Cardiac septum (tissue), 1 donor: ENCODE measurements around the gene TDRD7. TPM values are rescaled to one million over a fixed set of nuclear protein-coding genes. Genes with fewer than 3 reads are reported as not detected.
"Not testable (repeated sequence)": the region's sequence is repeated elsewhere in the genome, so short reads cannot be mapped to it uniquely, and the experiment has no call there.

ENCODE experiments used
- DNase-seq: peaks from one replicate; pipeline ENCODE4 v3.0.0-alpha.2; 2020; ENCODE audit warnings: low spot score
- intact Hi-C: fragments of 100-400 bp; cut with DNase I; formaldehyde crosslinking; loops from one replicate; pipeline ENCODE4 v1.14.0; 2022
- total RNA-seq: library from RNA; stranded (reverse); fragmentation: NEBNext Ultra II Directional; extraction: Animal tissue kit (Norgen Biotek cat#: 25700); gene quantifications from one replicate; pipeline ENCODE4 v1.2.1, GENCODE V29; 2021
- donor health status: DM: no; HTN: no; CAD: no.

TDRD7 gene
- total RNA-seq, 1 donor from 2014 or later: 8.8 TPM

DNA sequence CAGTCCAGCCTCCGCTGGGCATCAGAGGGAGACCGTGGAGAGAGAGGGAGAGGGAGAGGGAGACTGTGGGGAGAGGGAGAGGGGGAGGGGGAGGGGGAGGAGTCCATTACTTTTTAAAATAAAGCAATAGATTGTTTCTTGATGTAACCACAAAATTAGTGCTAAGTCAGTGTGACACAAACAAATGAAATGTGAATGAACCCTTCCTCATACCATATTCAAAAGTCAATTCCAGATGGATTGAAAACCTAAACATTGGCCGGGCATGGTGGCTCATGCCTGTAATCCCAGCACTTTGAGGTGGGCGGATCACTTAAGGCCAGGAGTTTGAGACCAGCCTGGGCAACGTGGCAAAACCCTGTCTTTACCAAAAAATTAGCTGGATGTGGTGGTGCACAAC, 87.0 kb downstream of the TDRD7 start:
- intact Hi-C loops, DNase-seq: not testable (repeated sequence)

DNA sequence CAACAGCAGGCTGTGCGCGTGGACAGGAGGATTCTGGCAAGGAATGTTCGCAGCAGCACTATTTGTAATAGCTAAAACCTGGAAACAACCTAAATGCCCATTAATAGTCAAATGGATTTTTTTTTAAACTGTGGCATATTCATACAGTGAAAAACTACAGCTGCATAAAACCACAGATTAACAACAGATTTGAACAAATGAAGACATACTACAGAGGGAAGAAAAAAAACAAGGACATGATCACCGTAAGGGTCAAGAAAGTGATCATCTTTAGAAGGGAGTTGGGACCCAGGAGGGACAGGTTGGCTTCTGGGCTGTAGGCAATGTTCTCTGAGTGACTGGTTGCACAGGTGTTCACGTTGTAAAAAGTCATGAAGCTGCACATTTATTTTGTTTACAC, 88.4 kb downstream of the TDRD7 start:
- intact Hi-C loops: loop anchor here (2.0 to 5.0 kb wide), 2 partner anchors 31 to 88 kb away; partner anchors contain the start of gene TDRD7
- DNase-seq: no peak

DNA sequence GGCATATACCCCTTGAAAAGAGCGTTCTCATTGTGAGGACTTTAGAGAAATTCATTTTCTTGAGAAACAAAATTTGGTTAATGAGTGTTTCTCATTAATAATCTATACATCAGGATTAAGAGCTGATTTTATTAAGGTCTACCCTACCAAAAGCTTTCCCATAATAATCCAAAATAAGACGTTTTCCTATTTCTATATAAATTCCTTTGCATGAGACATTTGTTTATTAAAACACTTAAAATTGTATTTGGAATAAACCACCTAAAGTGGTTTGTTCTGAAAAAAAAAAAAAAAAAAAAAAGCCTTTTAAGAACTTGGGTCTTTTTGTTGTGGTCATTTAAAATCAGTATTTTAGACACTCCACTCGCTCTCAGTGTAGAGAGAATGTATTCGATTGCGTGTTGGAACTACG, 88.9 kb downstream of the TDRD7 start:
- intact Hi-C loops: loop anchor here (2.0 to 5.0 kb wide), 2 partner anchors 32 to 88 kb away; partner anchors contain the start of gene TDRD7
- no peak for DNase-seq

DNA sequence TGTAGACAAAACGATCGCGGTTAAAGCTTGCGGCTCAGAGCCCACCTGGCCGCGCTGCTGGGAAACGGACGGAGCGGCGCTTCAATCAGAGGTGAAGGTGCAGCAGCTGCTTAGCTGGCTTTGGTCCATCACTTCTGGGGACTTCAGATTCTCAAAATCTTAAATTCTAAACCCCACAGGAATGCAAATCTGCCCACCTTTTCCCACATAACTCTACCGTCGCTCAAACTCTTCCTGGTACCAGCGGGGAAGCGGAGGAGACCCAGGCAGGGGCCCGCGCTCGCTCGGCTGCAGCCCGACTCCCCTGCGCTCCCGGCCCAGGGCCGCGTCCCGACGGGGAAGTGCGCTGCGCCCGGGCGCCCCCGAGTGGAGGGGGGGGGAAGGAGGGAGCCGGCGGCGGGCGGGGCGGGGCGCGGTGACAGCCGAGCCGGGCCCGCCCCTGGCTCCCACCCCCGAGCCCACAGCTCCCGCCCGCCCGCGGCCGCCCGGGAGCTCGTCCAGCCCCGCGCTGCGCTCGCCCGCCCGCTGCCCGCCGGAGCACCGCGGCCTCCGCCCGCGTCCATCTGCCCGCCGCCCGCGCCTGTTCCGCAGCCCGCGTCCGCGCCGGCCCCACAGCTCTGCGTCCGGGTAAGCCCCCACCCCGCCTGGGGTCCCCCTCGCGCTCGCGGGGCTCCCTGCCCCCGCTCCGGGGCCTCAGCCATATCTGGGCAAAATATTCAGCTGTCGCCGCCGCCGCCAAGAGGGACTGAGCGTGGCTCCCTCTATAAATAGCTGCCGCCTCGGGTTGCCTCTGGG, 89.5 kb downstream of the TDRD7 start, which contains the start of gene TMOD1:
TSS of gene TMOD1 (plus strand) at position 490 of the 795 bp plus-strand sequence. CDS start 22,523 bp downstream, outside the sequence.
- intact Hi-C loops: loop anchor here (2.0 to 5.0 kb wide), 2 partner anchors 33 to 89 kb away; partner anchors contain the start of gene TDRD7
- peak; percentile 89 for DNase-seq

DNA sequence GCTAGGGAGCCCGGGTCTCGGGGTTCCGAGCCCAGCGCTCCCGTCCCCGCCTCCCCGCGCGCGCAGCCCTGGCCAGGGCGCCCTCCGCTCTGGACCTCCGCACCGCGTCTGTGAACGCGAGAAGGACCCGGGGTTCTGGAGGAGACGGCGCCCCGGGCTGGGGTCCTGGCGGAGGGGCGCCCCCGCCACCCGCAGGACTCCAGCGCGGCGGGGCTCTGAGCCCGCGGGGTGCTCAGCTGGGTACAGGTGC, 90.0 kb downstream of the TDRD7 start:
- intact Hi-C loops: loop anchor here (2.0 to 5.0 kb wide), 3 partner anchors 27 to 90 kb away; partner anchors contain the start of gene TDRD7
- no peak for DNase-seq

DNA sequence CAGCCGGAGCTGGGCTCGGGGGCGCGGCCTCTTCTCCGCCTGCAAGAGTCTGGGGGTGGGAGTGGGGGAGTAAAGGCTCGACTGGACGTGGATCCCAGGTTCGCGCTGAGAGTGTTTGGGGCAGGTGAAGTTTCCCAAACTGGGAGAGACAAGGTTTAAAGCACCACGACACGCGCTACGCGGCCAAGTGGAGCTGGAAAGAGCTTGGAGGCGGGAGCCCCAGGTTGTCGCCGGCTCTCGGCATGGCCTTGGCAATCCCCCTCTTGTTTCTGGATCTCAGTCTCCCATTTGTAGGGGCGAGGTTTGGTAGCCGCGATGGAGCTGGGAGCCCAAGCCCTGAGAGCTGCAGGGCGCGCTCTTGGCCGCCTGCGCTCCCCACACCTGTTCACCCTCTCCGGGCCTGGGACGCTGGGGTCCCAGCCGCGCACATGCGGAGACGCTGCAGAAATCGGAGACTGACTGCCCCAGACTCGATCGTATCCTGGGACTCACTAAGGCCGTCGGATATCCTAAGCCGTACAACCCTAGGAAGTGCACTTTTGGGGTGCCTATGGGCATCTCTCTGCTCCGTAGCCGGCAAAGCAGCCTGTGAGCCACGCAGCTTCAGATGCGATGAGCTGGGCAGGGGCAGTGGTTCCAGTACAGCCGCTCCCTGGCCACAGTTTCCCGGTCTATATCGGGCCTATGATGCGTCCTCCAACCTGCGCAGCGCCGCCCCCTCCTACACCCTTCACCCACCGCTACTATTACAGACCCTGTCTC, 90.5 kb downstream of the TDRD7 start:
- DNase-seq: no peak

DNA sequence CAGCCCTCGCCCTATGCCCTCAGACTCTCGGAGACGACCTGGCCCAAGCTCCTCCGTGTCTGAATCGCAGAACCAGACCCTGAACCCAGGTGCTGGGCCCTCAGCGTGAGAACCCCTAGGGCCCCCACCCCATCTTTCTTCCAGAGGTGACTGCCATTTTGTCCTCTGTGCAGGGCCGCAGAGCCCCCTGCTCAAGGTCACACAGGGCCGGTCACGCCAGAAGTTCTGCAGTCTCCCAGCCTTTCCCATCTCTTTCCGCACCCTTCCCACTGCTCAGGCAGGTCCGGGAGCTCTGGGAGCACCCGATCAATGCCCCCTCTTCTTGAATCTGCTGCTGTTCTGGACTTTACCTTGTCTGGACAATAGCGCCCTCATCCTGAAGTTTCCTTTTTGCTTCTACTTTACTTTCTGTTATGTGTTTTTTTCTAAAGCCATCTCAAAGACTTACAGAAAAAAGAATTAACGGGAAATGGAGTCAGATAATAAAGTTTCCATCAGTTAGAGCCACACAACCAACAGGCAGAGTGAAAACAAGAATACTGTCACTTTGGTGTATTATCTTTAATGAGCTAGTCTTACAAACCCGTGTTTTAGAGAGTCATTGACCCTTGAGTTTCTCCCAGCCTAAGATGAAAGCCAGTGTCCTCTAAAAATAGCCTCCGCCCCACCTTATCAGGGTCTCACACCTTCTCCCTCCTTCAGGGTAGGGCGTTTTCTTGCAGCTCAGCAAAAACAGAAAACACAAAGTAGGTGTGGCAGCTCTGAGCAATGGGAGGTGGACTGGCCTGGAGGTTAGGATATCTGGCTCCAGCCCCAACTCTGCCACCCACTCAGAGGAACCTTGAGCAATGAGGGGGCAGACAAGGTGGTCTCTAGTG, 91.3 kb downstream of the TDRD7 start:
- intact Hi-C loops: loop anchor here (2.0 to 5.0 kb wide), 2 partner anchors 26 to 91 kb away; partner anchors contain the start of gene TDRD7

More for the DNA sequence above, 90.5 kb downstream of the TDRD7 start:
- intact Hi-C loops: loop anchor here (2.0 to 5.0 kb wide), 2 partner anchors 26 to 90 kb away; partner anchors contain the start of gene TDRD7

DNA sequence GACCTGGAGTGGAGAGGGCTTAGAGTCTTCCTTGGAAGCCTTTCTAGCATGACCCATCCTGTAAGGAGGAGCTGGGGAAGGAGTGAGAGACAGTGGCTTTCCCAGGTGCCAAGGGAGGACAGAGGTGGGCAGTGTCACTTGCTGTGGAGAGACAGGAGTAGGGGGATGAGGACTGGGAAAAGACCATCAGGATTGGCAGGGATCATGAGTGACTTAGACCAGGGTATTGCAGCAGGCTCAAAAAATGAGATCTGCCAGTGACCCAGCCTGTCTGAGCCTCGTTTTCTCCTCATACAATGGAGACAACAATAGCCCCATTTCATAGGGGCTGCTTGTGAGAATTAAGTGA, 91.9 kb downstream of the TDRD7 start:
- no peak for DNase-seq
- intact Hi-C loops: loop anchor here (2.0 to 5.0 kb wide), 2 partner anchors 25 to 92 kb away; partner anchors contain the start of gene TDRD7

More for the DNA sequence above, 91.3 kb downstream of the TDRD7 start:
- DNase-seq: no peak

DNA sequence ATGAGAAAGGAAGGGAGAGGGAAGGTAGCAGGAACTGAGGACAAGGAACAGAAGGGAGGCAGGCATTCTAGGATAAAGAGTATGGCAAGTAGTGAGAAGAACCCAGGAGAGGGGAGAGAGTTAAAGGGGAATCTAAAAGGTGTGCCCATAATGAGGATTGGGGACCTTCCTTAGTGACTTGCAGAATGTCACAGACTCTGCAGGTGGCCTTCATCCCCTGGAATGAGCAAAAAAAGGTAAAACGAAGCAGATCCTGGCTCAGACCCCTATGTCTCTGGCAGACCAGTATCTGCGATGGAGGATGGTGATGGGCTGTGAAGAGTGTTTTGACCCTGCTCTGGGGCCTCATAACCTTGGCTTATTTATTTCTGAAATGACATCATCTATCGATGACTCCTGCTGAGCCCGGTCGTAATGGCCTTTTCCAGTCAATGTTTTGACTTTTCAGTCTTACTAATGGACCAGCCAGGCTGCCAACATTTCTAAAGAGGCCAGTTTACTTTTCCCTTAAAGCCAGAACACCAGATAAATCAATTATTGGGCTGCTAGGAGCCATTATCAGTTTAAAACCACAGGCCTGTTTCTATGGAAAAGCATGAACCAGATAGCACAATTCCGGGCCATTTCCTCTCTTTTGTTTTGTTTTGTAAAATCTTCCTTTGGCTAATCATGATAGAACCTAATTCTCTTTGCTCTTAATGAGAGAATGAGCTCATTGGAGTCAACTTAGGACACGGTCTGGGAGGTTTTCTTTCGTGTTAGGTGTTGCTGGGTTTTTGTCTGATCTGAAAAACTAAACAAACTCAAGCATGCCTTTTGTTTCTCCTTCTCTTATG, 92.7 kb downstream of the TDRD7 start:
- intact Hi-C loops: loop anchor here (5.0 kb wide), 1 partner anchor 92 kb away; the partner anchor contains the start of gene TDRD7
- DNase-seq: no peak

DNA sequence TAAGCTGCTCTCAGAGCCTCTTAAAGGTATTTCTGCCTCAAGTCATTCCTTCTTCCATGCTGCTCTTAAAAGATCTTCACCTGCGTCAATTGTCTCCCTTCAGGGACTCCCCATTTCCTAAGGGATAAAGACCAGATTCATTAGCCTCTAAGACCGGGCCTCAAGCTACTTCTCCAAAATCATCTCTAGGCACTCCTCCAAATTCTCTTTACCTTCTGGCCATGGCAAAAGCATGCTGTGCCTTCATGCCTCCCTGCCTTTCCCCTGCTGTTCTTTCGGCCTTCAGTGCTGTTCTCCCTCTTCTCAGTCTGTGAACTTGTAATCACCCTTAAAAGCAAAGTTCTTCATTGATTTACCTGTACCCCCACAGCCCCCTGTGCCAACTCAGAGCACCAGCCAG, 93.9 kb downstream of the TDRD7 start:
- no peak for DNase-seq
- intact Hi-C loops: no loop called here

DNA sequence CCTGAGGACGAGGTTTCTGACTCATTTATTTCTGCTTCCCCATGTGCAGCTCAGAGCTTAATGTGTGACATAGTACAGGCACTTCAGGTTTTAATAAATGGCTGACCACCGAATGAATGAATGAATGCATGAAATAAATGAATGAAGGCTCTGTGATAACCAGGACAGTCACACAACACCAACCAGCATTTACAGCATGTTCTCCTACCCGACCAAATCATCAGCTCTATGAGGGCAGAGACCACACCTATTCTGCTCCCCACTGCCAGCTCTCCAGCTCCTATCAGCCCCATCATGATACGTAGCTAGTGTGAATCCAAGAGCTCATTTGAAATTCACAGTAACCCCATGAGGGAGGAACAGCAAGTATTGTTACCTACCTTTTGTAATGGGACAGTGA, 94.4 kb downstream of the TDRD7 start:
- no peak for DNase-seq
- intact Hi-C loops: no loop called here

DNA sequence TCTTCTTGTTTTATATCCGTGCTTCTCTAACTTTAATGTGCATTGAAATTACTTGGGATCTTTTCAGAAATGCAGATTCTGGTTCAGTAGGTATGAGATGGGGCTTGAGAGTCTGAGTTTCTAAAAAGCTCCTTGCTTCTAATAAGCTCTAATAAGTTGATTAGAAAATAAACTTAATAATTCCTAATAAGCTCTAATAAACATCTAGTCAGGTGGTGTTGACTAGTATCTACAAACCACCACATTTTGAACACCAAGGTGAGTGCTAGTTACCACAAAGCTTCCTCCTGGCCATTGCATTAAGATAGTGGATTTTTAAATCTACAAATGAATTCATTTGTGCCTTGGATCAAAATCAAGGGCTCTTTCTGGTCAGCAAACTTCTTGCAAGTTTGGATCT, 94.9 kb downstream of the TDRD7 start:
- intact Hi-C loops: no loop called here
- DNase-seq: no peak

DNA sequence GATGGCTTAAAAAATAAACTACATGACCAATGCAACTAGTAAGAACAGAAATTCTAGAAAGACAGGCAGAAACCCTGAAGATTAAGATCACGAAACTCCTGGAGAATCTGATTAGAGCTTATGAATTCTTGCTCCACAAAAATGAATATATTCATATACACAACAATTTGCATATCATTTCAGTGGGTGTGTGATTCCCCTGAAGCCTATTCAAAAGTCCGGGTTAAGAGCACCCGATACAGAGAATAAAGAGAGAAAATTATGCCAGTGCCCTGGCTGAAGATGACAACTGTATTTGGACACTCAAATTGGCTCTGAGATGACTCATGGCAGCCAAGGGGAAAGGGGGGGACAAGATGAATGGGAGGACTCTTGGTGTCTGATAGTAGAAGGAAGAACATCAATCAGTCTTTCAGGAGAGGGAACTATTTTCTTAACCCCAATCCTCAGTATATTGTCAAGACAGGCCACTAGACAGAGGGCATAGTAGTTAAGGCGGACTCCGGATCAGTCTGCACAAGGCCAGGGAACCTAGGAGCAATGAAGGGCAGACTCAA, 95.6 kb downstream of the TDRD7 start:
- intact Hi-C loops: no loop called here

DNA sequence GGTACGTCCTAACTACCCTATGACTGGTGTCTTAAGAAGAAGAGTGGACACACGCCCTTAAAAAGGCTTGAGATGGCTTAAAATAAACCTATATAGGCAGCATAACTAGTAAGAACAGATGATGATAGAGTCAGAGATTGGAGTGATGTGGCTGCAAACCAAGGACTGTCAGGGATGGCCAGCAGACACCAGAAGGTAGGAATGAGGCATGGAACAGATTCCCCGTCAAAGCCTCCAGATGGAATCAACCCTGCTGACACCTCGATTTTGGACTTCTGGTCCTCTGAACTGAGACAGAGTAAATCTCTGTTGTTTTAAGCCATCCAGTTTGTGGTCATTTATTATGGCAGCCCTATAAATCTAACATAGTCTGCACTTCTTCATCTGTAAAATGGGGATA, 97.0 kb downstream of the TDRD7 start:
- intact Hi-C loops: no loop called here
- DNase-seq: no peak

More for the DNA sequence above, 95.6 kb downstream of the TDRD7 start:
- DNase-seq: no peak

DNA sequence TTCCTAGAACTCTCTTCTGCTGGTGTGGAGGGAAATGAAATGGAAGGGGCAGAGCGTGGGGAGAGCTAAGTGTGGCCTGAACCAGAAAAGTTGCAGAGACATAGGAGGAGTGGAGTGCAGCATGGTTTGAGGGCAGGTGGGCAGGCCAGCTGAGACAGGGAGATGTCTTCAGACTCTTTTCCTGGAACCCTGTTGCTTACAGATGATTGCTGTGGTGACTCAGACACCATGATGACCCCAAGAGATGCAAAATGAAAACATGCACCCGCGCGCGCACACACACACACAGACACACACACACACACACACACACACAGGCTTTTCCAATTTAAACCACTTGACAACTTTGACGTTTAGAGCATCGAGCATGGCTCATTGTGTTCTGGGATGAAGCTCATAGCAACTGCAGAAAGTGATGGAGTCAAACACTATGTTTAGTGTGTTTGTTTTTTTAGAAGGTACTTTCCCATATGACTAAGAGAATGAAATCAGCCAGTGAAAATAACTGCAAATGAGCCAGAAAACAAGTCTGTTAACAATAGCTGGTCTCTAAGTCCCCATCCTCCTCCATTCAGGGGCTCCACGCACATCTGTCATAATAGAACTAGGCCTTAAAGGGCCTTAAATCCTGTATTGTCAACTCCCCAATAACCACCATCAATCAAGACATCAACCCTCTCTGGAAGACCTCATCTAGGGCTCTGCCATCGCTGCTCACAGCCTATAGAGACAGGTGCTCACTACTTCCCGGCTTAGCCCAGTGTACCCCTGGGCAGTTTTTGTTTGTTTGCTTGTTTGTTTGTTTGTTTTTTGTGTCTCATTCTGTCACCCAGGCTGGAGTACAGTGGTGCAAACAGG, 99.1 kb downstream of the TDRD7 start:
- no peak for DNase-seq
- intact Hi-C loops: loop anchor here (5.0 kb wide), 1 partner anchor 51 kb away; no protein-coding TSS in a partner anchor

DNA sequence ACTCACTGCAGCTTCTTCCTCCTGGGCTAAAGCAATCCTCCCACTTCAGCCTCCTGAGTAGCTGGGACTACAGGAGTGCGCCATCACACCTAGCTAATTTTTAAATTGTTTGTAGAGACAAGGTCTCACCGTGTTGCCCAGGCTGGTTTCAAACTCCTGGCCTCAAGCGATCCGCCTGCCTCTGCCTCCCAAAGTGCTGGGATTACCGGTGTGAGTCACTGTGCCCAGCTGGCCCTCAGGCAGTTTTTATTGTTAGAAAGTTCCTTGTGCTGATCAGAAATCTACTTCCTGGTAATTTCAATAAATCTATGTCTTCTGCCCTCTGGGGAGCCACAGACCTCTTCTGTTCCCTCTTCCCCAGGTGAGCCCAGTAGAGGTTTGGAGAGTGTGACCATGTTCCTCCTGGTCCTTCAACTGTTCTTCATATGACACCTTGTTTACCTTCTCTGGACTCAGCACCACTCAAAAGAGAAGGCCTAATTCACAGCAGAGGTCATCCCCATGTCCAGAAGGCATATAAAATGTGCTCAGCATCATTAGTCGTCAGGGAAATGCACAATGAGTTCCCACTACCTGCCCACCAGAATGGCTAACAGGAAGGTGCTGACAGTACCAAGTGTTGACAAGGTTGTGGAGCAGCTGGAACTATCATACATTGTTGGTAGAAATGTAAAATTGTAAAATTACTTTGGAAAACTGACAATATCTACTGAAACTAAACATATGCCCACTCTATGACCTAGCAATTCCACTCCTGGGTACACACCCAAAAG, 99.9 kb downstream of the TDRD7 start:
- no peak for DNase-seq
- intact Hi-C loops: loop anchor here (5.0 kb wide), 1 partner anchor 50 kb away; no protein-coding TSS in a partner anchor
